HG03060 (cell line): ENCODE measurements around the gene PLPP4.
A peak's percentile ranks its signal among the peaks of the same experiment; 100 is the strongest.

Source experiments
- ATAC-seq: cut with Tn5 transposase; IDR thresholded peaks from one replicate; pipeline ENCODE4 v1.9.1; 2021; ENCODE audit warnings: low read depth, moderate number of reproducible peaks; ENCODE audit not compliant: unreplicated experiment

Gene PLPP4

DNA sequence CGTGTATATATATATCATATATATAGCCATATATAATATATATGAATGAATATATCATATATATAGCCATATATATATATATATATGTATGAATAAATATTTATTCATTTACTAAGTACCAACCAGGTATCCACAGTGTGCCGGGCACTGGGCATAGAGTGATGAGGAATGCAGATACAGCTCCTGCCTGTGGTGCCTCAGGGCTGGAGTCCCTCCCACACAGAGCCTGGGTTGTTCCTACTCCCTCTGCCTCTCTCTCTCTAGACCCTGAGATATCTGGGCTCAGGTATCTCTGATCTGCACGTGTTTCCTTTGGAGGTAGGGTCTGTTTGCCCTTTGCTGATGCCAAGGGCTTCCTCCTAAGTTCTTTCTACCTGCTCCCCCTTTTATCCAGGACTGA lies 1.4 kb upstream of the PLPP4 start:
- ATAC-seq, result no peak

- no peak for ATAC-seq
Observed at GRCh38 chr10:120456143-120456625, 843 bp upstream of the PLPP4 start.

- ATAC-seq, result no peak
Observed at GRCh38 chr10:120457431-120458172, 575 bp downstream of the PLPP4 start.

- ATAC-seq, result no peak
Observed at GRCh38 chr10:120458432-120458831, 1.4 kb downstream of the PLPP4 start.

DNA sequence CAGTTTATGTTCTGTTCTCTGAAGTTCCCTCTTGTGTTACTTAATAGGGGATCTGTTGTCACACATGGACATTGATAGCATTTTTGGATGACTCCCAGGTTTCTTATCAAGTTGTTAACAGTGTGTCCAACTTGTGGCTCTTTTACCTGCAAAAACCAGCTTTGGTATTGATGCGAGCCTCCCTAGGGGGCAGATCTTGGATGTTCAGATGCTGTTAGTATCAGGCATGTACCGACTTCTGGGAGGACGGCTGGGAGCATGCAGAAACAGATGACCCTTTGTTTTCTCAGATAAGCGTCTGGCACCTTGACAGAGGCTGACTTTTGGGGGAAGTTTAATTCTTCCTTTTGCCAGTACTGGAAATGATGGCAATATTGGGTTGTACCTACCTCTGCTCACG lies 2.2 kb downstream of the PLPP4 start:
- no peak for ATAC-seq

- no peak for ATAC-seq
Observed at GRCh38 chr10:120460186-120460585, 3.2 kb downstream of the PLPP4 start.

- ATAC-seq, result no peak
Observed at GRCh38 chr10:120460776-120461175, 3.7 kb downstream of the PLPP4 start.

- ATAC-seq, result no peak
Observed at GRCh38 chr10:120462018-120462682, 5.1 kb downstream of the PLPP4 start.

DNA sequence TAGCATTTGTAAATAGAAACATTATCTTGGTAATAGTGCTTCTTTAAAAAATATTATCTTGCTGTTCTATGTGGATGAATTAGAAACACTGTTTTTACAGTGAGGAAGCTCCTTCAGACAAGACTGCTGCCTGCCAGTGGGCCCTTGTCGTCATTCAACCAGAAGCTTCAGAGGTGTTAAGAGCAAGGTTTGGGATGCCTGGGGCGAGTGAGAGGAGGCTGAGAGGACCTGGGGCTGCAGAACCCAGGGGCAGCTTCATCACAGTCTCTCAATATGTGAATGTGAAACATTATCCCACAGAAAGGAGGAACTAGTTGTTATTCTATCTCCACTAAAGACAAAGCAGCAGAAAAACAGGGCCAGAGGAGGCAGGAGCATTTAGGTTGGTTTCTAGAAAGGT lies 8.1 kb downstream of the PLPP4 start:
- ATAC-seq, result no peak

- no peak for ATAC-seq
Observed at GRCh38 chr10:120466006-120466405, 9.0 kb downstream of the PLPP4 start.

GRCh38 chr10:120473593-120473992 lies 16.6 kb downstream of the PLPP4 start:
- ATAC-seq, result peak; percentile 75

DNA sequence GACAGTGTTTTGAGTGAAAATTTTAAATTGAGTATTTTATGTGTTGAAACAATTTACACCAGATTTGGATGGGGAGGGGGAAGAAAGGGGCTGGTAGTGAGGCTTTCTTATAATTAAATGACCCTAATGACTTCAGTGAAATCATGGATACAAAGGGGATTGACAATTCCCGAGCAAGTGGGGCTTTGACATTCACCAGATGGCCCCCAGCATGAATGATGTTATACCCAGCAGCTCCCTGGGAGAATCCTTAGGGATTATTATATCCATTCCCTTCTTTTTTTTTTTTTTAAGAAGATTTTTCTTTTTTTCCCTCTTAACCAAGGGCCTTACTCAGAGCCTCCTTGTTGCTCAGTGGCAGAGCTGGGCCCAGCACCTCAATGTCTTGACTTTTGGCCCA lies 17.9 kb downstream of the PLPP4 start:
- no peak for ATAC-seq

DNA sequence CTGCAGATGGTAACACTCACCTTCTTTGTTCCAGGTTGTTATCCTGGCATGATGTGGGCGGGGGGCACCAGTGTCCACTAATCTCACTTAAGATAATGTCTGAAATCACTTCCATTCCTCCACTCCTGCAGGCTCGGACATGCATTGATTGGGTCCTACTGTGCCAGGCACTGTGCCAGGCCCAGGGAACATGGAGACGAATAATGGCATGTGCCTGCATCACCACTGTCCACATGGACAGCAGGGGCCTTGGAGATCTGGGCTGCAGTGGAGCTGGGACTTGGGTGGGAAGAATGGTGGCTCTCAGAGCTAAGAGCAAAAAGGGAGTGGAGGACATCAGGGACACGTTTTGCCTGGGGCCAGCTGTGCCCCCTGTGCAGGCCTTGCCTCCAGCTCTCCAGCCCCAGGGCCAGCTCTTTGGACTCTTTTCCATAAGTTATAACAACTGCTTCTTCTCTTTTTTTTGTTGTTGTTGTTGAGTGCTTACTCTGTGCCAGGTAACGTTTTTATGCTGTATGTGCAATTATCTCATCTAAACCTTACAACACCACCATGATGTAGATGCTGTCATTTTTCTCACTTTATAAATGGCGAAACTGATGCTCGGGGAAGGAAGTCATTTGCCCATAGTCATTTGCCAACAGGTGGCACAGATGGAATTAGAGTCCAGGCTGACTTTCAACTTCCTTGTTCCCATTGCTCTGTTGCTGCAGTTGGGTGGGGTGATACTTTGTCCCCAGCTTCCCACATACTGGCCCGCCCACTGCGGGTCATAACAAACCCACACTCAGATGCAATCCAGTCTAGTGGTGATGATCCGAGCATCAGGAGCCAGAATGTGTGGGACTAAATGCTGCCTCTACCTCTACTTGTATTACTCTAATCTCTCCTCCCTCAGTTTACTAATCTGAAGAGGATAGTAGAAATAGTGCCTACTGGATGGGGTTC lies 19.1 kb downstream of the PLPP4 start:
- no peak for ATAC-seq

DNA sequence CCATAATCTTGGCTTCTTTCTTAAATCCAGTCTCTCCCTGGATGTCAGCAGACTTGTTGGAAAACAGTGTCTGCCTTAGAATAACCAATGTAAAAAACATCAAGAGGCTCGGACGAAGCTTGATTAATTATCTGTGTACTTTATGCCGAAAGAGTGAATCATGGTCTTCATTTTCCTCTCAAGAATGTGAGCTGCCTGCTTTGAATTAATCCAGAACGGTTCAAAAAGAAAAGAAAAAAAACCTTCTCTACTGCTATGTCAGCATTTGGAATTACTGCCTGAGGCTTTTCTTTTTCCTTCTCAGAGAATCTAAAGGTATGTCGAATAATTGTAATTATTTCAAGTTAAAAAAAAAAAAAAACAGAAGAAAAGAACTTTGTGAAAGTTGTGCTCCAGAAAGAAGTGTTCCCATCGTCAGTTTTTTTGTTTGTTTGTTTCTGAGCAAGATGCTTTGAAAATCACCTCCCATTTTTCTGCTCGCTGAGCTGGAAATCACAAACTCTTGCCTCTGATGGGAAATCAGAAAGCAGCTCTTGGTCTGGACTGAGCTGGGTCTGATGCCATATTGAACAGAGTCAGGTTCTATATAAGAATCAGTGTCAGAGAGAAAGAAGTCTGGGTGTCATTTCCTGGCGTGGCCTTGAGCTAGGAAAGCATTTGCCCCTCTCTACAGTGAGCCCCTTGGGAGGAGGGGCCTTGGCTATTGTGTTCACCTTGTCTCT lies 20.2 kb downstream of the PLPP4 start:
- no peak for ATAC-seq

DNA sequence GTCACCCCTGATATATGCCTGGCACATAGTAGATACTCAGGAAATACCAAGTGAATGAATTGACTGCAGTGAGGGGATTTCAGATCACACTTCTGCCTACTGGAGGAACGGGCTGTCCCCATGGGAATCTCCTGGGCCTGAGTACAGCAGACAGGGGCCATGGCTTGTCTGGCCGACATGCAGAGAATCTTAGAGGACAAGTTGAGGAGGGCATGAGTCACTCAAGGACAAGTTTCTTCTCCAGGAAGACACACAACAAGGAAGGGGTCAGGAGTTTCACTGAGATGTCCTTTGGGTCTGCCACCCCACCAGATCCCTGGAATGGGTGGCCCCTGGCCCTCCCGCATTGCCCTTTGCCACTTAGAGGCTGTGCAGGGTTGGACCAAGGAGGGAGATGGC lies 20.7 kb downstream of the PLPP4 start:
- ATAC-seq, result no peak

- ATAC-seq, result no peak
Observed at GRCh38 chr10:120478386-120478785, 21.4 kb downstream of the PLPP4 start.

- no peak for ATAC-seq
Observed at GRCh38 chr10:120479506-120479905, 22.5 kb downstream of the PLPP4 start.

DNA sequence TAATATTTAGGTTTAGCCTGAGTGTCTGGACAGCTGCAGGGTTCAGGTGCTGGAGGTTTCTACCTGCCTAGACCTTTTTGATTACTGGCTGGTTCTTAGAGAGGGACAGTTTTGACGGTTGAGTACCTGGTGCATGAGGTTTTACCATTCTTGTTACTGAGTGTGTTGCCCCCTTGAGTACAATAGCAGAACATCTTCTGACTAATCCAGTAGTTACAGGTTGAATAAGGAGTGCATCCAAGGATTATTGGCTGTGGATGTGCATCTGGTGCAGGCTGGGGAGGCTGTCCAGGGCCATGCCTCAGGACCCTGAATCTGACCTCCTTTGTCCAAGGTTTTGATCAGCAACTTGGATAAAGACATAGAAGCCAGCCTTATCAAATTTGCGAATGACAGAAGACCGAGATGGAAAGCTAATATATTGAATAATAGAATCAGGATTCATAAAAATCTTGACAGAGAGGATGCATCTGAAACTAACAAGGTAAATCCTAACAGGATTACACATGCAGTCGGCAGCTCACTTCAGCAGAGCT lies 23.1 kb downstream of the PLPP4 start:
- ATAC-seq, result no peak

- ATAC-seq, result no peak
Observed at GRCh38 chr10:120480848-120481247, 23.8 kb downstream of the PLPP4 start.

DNA sequence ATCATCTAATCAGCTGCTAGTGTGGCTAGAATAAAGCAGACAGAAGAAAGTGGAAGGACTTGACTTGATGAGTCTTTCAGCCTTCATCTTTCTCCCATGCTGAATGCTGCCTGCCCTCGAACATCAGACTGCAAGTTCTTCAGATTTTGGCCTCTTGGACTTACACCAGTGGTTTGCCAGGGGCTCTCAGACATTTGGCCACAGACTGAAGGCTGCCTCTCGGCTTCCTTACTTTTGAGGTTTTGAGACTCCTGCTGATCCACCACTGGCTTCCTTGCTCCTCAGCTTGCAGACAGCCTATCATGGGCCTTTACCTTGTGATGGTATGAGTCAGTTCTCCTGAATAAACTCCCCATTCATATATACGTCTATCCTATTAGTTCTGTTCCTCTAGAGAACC lies 26.0 kb downstream of the PLPP4 start:
- no peak for ATAC-seq
